Fibroblast of skin of scalp (primary cell): Measurements from ENCODE around the gene SRMS.

Source experiments
- DNase-seq: peaks from one replicate; pipeline ENCODE4 v3.0.0-alpha.2; 2013

SRMS gene

GRCh38 chr20:63498960-63499337 is 48.6 kb downstream of the SRMS start, which contains the start of gene EEF1A2:
Gene EEF1A2 (minus strand): TSS chr20:63499083. CDS start chr20:63497763, 1,320 bp downstream.
- DNase-seq, result no peak

- DNase-seq, result peak; percentile 29
Measured at GRCh38 chr20:63497946-63498935, 49.3 kb downstream of the SRMS start.

GRCh38 chr20:63497138-63497945 is 50.2 kb downstream of the SRMS start:
- no peak for DNase-seq

- DNase-seq, result no peak
Measured at GRCh38 chr20:63496596-63497120, 50.9 kb downstream of the SRMS start.

- DNase-seq, result peak; percentile 48
Measured at GRCh38 chr20:63495741-63496595, 51.6 kb downstream of the SRMS start.

- DNase-seq, result no peak
Measured at GRCh38 chr20:63495167-63495720, 52.3 kb downstream of the SRMS start.

DNA sequence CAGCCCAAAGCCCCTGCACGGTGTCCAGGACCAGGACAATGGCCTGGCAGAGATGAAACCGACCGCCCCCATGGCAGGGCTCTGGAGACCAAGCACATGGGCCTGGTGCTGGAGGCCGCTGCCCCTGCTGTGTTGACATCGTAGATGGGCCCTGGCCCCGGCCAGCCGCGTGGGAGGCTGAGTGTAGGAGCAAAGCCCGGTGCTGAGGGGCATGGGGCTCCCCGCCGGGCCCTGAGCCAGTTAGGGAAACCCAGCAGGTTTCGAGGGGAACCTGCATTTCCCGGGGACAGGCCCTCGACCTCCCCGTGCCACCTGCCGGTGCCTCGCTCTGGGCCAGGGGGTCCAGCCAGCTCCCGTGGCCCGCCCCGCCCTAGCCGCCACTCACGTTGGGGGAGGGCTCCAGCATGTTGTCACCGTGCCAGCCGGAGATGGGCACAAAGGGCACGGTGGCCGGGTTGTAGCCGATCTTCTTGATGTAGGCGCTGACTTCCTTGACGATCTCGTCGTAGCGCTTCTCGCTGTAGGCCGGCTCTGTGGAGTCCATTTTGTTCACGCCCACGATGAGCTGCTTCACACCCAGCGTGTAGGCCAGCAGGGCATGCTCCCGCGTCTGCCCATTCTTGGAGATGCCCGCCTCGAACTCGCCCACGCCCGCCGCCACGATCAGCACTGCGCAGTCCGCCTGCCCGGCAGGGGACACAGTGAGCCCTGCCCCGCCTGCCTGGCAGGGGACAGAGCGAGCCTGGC is 53.0 kb downstream of the SRMS start:
- no peak for DNase-seq

DNA sequence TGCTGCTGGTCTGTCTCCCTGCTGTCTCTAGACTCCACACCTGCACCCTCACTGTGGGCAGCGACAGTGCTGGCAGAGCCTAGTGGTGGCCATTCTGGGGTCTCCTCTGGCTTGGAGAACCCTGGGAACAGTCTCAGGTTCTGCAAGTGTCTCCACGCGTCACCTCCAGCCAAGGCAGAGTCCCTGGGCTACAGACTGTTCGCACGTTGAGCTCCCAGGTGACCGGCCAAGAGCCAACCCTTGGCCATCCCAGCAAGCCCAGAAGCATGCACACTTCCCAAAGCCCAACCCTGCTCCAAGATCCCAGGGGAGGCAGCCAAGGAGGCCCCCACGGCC is 53.5 kb downstream of the SRMS start:
- DNase-seq, result no peak

- no peak for DNase-seq
Measured at GRCh38 chr20:63493563-63494020, 54.0 kb downstream of the SRMS start.

DNA sequence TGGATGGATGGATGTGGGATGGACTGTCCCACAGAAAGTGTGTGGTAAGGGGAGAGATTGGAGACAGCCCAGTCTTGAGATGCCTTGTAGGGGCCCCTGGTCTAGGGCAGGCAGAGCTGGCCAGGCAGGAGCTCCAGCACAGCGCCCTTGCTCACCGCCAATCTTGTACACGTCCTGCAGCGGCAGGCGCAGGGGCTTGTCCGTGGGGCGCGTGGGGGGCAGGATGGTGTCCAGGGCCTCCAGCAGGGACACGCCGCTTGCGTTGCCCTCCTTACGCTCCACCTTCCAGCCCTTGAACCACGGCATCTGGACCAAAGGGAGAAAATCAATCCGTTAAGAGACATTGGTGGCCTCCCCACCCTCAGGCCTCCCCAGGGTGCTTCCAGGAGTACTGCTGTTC is 54.6 kb downstream of the SRMS start:
- DNase-seq, result no peak

- no peak for DNase-seq
Measured at GRCh38 chr20:63492518-63492917, 55.0 kb downstream of the SRMS start.

DNA sequence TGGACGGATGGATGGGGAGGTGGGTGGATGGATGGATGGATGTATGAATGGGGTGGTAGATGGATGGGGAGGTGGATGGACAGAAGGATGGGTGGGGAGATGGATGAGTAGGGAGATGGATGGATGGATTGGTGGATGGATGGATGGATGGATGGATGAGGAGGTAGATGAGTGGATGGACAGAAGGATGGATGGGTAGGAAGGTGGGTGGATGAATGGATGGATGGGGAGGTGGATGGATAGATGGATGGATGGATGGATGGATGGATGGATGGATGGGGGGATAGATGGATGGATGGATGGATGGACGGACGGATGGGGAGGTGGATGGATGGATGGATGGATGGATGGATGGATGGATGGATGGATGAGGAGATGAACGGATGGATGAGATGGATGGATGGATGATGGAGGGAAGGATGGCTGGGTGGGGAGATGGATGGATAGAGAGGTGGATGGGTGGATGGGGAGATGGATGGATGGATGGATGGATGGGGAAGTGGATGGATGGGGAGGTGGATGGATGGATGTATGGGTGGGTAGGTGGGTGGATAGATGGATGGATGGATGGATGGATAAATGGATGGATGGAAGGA is 55.8 kb downstream of the SRMS start:
- no peak for DNase-seq

DNA sequence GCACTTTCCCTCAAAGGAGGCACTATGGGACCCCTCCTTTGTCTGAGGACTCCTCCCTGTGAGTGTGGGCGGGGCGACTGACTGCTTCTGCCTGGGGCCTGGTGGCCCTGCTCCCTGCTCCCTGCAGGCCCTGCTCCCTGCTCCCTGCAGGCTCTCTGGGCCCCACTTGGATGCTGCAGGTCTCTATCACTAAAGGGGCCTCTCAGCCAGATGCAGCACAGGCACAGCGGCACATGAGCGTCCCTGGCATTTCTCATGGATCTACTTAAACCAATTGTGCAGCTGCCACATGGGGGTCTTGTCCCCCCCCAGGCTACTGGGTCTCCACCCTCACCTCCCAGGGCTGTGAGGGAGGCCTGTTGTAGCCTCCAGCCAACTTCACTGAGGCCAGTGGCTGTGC is 56.5 kb downstream of the SRMS start:
- DNase-seq, result no peak
